HG03442 (cell line): ENCODE results near the gene STARD13.

Source experiments
- ATAC-seq: cut with Tn5 transposase; IDR thresholded peaks from one replicate; pipeline ENCODE4 v1.9.1; 2021; ENCODE audit warnings: mild to moderate bottlenecking, moderate library complexity; ENCODE audit not compliant: unreplicated experiment

The STARD13 gene

GRCh38 chr13:33204130-33204927, 81.2 kb downstream of the STARD13 start:
- ATAC-seq = peak; percentile 20

GRCh38 chr13:33202644-33203169, 82.8 kb downstream of the STARD13 start:
- peak; percentile 28 for ATAC-seq

- no peak for ATAC-seq
These were observed 83.9 kb downstream of the STARD13 start for GRCh38 chr13:33201659-33202058.

- ATAC-seq = no peak
These were observed 86.2 kb downstream of the STARD13 start for GRCh38 chr13:33199289-33199850.

- no peak for ATAC-seq
These were observed 88.0 kb downstream of the STARD13 start for GRCh38 chr13:33197541-33197971.

GRCh38 chr13:33196767-33197166, 88.8 kb downstream of the STARD13 start:
- ATAC-seq = no peak

- no peak for ATAC-seq
These were observed 89.7 kb downstream of the STARD13 start for GRCh38 chr13:33195693-33196464.

GRCh38 chr13:33194820-33195692, 90.5 kb downstream of the STARD13 start:
- ATAC-seq = peak; percentile 88

- ATAC-seq = no peak
These were observed 92.1 kb downstream of the STARD13 start for GRCh38 chr13:33193428-33193974.

GRCh38 chr13:33191425-33192210, 93.9 kb downstream of the STARD13 start:
- ATAC-seq = no peak

GRCh38 chr13:33189470-33189869, 96.1 kb downstream of the STARD13 start:
- ATAC-seq = no peak

GRCh38 chr13:33188093-33188882, 97.3 kb downstream of the STARD13 start:
- peak; percentile 68 for ATAC-seq

GRCh38 chr13:33186861-33187291, 98.7 kb downstream of the STARD13 start:
- no peak for ATAC-seq

- no peak for ATAC-seq
These were observed 99.7 kb downstream of the STARD13 start for GRCh38 chr13:33185853-33186252.

- ATAC-seq = no peak
These were observed 101.0 kb downstream of the STARD13 start for GRCh38 chr13:33184530-33184929.

GRCh38 chr13:33184112-33184490, 101.5 kb downstream of the STARD13 start:
- no peak for ATAC-seq

- ATAC-seq = peak; percentile 4
These were observed 102.0 kb downstream of the STARD13 start for GRCh38 chr13:33183431-33184111.

GRCh38 chr13:33182729-33183128, 102.8 kb downstream of the STARD13 start:
- peak; percentile 71 for ATAC-seq
